Heart right ventricle (tissue), 16 donors: ENCODE measurements around the gene KANSL1. TPM values are rescaled to one million over a fixed set of nuclear protein-coding genes. Genes with fewer than 3 reads are reported as not detected.

Experiments
- ATAC-seq, 8 donors: fragments of 200-7000 bp; cut with Tn5 transposase; one replicate each; pipeline ENCODE4 v1.9.1; 2020; ENCODE audit warnings: mild to moderate bottlenecking in 8 of 8, moderate library complexity in 8 of 8, moderate number of reproducible peaks in 1 of 8
- DNase-seq, 2 donors: peaks; one replicate each; pipeline ENCODE4 v3.0.0-alpha.2; 2020
- H3K27ac ChIP-seq, 10 donors: fragments of 200-600 bp; sonication (generic) in 2 of 10; one replicate each; pipeline versions ENCODE4 v1.5.0 to v1.8.0; 2020 to 2022; ENCODE audit warnings: mild to moderate bottlenecking in 3 of 10
- H3K27me3 ChIP-seq, 7 donors: fragments of 200-600 bp; one replicate each; pipeline ENCODE4 v1.8.0; 2021 to 2022; ENCODE audit warnings: mild to moderate bottlenecking in 2 of 7
- H3K36me3 ChIP-seq, 9 donors: fragments of 200-600 bp; sonication (generic) in 1 of 9; one replicate each; pipeline versions ENCODE4 v1.5.0 to v1.8.0; 2020 to 2022; ENCODE audit warnings: mild to moderate bottlenecking in 2 of 9
- H3K4me1 ChIP-seq, 9 donors: fragments of 200-600 bp; sonication (generic) in 1 of 9; one replicate each; pipeline versions ENCODE4 v1.5.0 to v1.8.0; 2020 to 2022; ENCODE audit warnings: mild to moderate bottlenecking in 4 of 9
- H3K4me3 ChIP-seq, 10 donors: fragments of 200-600 bp; sonication (generic) in 2 of 10; one replicate each; pipeline versions ENCODE4 v1.5.0 to v1.8.0; 2020 to 2022; ENCODE audit warnings: mild to moderate bottlenecking in 7 of 10, moderate library complexity in 2 of 10
- H3K9me3 ChIP-seq, 11 donors: fragments of 200-600 bp in 10 of 11; sonication (generic) in 2 of 11; one replicate each; pipeline versions ENCODE4 v1.5.0 to v1.8.0; 2013 to 2022; ENCODE audit warnings: mild to moderate bottlenecking in 2 of 11, control low read depth in 1 of 11, moderate library complexity in 1 of 11
- WGBS, 2 donors: extraction: QIAGEN DNeasy Blood & Tissue Kit; methylation state at CpG; one replicate each; pipeline ENCODE4 v1.1.7; 2013; ENCODE audit warnings: inconsistent platforms in 1 of 2; 5-methylcytosine and 5-hydroxymethylcytosine counted together
- intact Hi-C, 10 donors: fragments of 100-400 bp; cut with DNase I; formaldehyde crosslinking; loops; one replicate each; pipeline versions ENCODE4 v1.11.1 to v1.14.2; 2022
- polyA plus RNA-seq, 2 donors: library from polyadenylated mRNA; stranded (reverse); fragments of 200-250 nt; gene quantifications; one replicate each; pipeline ENCODE4 v1.2.3, GENCODE V29; 2013
- total RNA-seq, 10 donors: library from RNA; stranded (reverse); fragmentation: NEBNext Ultra II Directional in 3 of 10; extraction: Animal tissue kit (Norgen Biotek cat#: 25700) in 3 of 10; gene quantifications; one replicate each; pipeline versions ENCODE4 v1.2.1 to v1.2.4, GENCODE V29; 2021 to 2023
- TF ChIP-seq, protein P1 (sequence below), 9 donors: fragments of 200-600 bp; sonication (generic) in 2 of 9; IDR thresholded peaks; one replicate each; pipeline versions ENCODE4 v1.5.0 to v1.8.0; 2021 to 2022; ENCODE audit warnings: antibody characterized with exemption in 9 of 9, mild to moderate bottlenecking in 5 of 9, moderate library complexity in 1 of 9
- donor health status: Arrhythmogenic right ventricular cardiomyopathy.
- donor health status: ischemic (EF 13 %, LVEDD 7.1; RV severe dilation, severe dysfunction).
- donor health status: healthy with polysubstance abuse.
- donor health status: DM: no; HTN: yes; CAD: no.
- donor health status: DM: no; HTN: no; CAD: no.
- donor health status: ischemic (EF 25% LVEDD 6.9; RV normal size, moderate dysfunction).
- donor health status: ischemic (EF 25% LVEDD 5.7; RV mildly dilated, moderate dysfunction).
- donor health status: healthy.
- donor health status: DM: yes; HTN: yes; CAD: no.
- donor health status: Ischemic cardiomyopathy.
- donor health status: ischemic (EF 35%, LVEDD 5.7; RV mildly dilated, moderate dysfunction).
- donor health status: nonischemic (EF 11% LVEDD 7.7; RV severe dilation, severe dysfunction).
- donor health status: DM: yes; HTN: yes; CAD: no.
- donor health status: PGD.
- donor health status: ischemic (EF 29% LVEDD 5.4; RV normal size, mild dysfunction).
- donor health status: nonischemic (EF 23%, LVEDD 6.1; RV moderate dilation, normal function).

Gene KANSL1
- total and polyA plus RNA-seq, 12 donors: 8.2 to 52.5 (median 41.1) TPM

GRCh38 chr17:46049656-46050055 lies 143.6 kb downstream of the KANSL1 start:
- Histone ChIP-seq H3K27ac (no peak overlapping the region), H3K4me3 (no peak overlapping the region), H3K36me3 (peaks cover 0 to 94% (median 31%) of the 10 kb centered on the region in 9 donors), H3K4me1 (peaks cover 0 to 32% (median 16%) of the 10 kb centered on the region in 9 donors), H3K9me3 (no peaks in the 10 kb centered on the region), H3K27me3 (no peaks in the 10 kb centered on the region)
- intact Hi-C loops: loop anchor here in 2 of 10 donors (5.0 kb wide), 2 partner anchors 143 to 163 kb away; partner anchors contain the start of gene KANSL1 (in 1 of the 2)
- DNase-seq (no peak), ATAC-seq (no peak)
- TF ChIP-seq, protein P1, sequence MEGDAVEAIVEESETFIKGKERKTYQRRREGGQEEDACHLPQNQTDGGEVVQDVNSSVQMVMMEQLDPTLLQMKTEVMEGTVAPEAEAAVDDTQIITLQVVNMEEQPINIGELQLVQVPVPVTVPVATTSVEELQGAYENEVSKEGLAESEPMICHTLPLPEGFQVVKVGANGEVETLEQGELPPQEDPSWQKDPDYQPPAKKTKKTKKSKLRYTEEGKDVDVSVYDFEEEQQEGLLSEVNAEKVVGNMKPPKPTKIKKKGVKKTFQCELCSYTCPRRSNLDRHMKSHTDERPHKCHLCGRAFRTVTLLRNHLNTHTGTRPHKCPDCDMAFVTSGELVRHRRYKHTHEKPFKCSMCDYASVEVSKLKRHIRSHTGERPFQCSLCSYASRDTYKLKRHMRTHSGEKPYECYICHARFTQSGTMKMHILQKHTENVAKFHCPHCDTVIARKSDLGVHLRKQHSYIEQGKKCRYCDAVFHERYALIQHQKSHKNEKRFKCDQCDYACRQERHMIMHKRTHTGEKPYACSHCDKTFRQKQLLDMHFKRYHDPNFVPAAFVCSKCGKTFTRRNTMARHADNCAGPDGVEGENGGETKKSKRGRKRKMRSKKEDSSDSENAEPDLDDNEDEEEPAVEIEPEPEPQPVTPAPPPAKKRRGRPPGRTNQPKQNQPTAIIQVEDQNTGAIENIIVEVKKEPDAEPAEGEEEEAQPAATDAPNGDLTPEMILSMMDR (IDR thresholded peaks at IDR 0.05): no peak
- 87 to 94% methylated on average over 5 of the region's 5 CpGs for WGBS, 2 donors

DNA sequence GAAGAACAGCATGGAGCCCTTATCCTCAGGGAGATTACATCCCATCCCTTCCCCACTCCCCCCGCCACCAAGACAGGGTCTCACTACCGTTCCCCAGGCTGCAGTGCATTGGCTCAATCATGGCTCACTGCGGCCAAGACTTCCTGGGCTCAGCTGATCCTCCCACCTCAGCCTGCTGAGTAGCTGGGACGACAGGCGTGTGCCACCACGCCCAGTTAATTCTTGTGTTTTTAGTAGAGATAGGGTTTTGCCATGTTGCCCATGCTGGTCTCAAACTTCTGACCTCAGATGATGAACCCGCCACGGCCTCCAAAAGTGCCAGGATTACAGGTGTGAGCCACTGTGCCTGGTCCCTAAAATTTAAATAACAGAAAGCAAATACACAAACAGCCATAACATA lies 145.4 kb downstream of the KANSL1 start:
- Histone ChIP-seq H3K9me3 (no peaks in the 10 kb centered on the region), H3K4me1 (peaks cover 0 to 44% (median 28%) of the 10 kb centered on the region in 9 donors), H3K27ac (no peak overlapping the region), H3K4me3 (no peak overlapping the region), H3K27me3 (no peaks in the 10 kb centered on the region), H3K36me3 (peaks cover 0 to 93% (median 31%) of the 10 kb centered on the region in 9 donors)
- DNase-seq (no peak), ATAC-seq (no peak)
- WGBS, 2 donors: 89 to 92% methylated on average over 8 of the region's 8 CpGs
- intact Hi-C loops: loop anchor here in 2 of 10 donors (5.0 kb wide), 2 partner anchors 144 to 164 kb away; partner anchors contain the start of gene KANSL1 (in 1 of the 2)
- TF ChIP-seq, protein P1 (IDR thresholded peaks at IDR 0.05): no peak

DNA sequence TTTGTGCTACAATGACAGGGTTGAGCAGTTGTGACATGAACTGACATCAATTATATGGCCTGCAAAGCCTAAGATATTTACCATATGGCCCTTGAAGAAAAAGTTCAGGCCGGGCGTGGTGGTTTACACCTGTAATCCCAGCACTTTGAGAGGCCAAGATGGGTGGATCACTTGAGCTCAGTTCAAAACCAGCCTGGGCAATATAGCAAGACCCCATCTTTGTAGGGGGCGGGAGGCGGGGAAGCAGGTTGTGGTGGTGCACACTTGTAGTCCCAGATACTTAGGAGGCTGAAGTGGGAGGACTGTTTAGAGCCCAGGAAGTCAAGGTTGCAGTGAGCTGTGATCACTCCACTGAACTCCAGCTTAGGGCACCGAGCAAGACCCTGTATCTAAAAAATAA lies 145.8 kb downstream of the KANSL1 start:
- H3K27me3 ChIP-seq: no peaks in the 10 kb centered on the region
- TF ChIP-seq, protein P1 (IDR thresholded peaks at IDR 0.05): no peak
- ATAC-seq: no peak
- no peaks in the 10 kb centered on the region for H3K9me3 ChIP-seq
- peak overlapping the region in 2 of 10 donors; percentile 30 to 61 for H3K27ac ChIP-seq
- peaks cover 0 to 97% (median 31%) of the 10 kb centered on the region in 9 donors for H3K36me3 ChIP-seq
- intact Hi-C loops: loop anchor here in 2 of 10 donors (5.0 kb wide), 2 partner anchors 145 to 165 kb away; partner anchors contain the start of gene KANSL1 (in 1 of the 2)
- whole genome bisulfite sequencing, 2 donors: 91 to 98% methylated on average over 5 of the region's 5 CpGs
- no peak for DNase-seq
- no peak overlapping the region for H3K4me3 ChIP-seq
- peaks cover 0 to 44% (median 28%) of the 10 kb centered on the region in 9 donors for H3K4me1 ChIP-seq

GRCh38 chr17:46046957-46047356 lies 146.3 kb downstream of the KANSL1 start:
- Histone ChIP-seq H3K4me3 (no peak overlapping the region), H3K27me3 (no peaks in the 10 kb centered on the region), H3K36me3 (peaks cover 0 to 97% (median 31%) of the 10 kb centered on the region in 9 donors), H3K27ac (peak overlapping the region in 3 of 10 donors; percentile 17 to 61 (median 30)), H3K4me1 (peaks cover 0 to 43% (median 28%) of the 10 kb centered on the region in 9 donors), H3K9me3 (no peaks in the 10 kb centered on the region)
- WGBS, 2 donors: 47 to 55% methylated on average over 1 of the region's 1 CpG
- TF ChIP-seq, protein P1 (IDR thresholded peaks at IDR 0.05): peak in 2 of 9 donors; percentile 12 to 46
- intact Hi-C loops: loop anchor here in 2 of 10 donors (5.0 kb wide), 2 partner anchors 145 to 165 kb away; partner anchors contain the start of gene KANSL1 (in 1 of the 2)
- ATAC-seq: peak in 1 of 8 donors; percentile 37
- DNase-seq: no peak
